ENCODE data around the gene GTF2H4.

GRCh38 chr6:30887901-30888815, 19.8 kb upstream of the GTF2H4 start:
- TF ChIP-seq POLR2A (IDR thresholded peaks at IDR 0.05) (no peak), CTCF (IDR thresholded peaks at IDR 0.05) (no peak)
